Measurements from ENCODE around the gene MYCN. TPM values are rescaled to one million over a fixed set of nuclear protein-coding genes. Genes with fewer than 3 reads are reported as not detected.

MYCN gene
- total RNA-seq, 1 experiment from 2014 or later: 8.7 TPM

DNA sequence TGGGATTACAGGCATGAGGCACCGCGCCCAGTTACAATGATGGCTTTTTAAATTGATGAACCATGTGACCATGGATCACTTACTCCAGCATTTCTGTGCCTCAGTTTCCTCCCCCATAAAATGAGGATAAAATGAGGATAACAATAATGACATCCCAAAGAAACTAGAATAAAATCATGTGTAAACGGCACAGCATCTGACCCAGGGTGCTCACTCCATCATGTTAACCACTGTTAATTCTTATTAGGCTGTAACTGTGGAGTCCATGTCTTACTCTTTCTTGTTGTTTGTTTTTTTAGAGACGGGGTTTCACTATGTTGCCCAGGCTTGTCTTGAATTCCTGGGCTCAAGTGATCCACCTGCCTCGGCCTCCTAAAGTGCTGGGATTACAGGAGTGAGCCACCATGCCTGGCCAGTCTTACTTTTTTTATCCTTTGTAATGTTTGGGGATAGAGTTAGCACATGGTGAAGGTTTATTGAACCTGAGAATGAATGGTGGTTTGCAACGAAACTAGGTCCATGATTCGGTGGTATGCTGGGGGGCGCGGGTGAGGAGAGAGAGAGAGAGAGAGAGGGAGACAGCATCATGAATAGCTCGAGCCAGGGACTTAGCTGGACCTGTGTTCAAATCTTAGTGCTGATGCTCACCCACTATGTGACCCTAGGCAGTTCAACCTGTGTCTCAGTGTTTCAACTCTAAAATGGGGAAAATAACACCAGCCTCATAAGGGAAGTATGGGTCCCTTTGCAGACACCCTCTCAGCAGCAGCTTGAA lies 52.3 kb downstream of the MYCN start:
- H3K4me1 Mint-ChIP-seq (ENCODE audit: low read depth, unreplicated experiment): peaks cover 18% of the 10 kb centered on the region
- CTCF ChIA-PET: interaction anchor here (0.7 kb wide), 3 partner anchors 9 to 46 kb away, joined by 3 read pairs; no protein-coding TSS in a partner anchor
- intact Hi-C loops (cut with micrococcal nuclease; ENCODE audit: unreplicated experiment): no loop called here
- TF ChIP-seq, protein P1, sequence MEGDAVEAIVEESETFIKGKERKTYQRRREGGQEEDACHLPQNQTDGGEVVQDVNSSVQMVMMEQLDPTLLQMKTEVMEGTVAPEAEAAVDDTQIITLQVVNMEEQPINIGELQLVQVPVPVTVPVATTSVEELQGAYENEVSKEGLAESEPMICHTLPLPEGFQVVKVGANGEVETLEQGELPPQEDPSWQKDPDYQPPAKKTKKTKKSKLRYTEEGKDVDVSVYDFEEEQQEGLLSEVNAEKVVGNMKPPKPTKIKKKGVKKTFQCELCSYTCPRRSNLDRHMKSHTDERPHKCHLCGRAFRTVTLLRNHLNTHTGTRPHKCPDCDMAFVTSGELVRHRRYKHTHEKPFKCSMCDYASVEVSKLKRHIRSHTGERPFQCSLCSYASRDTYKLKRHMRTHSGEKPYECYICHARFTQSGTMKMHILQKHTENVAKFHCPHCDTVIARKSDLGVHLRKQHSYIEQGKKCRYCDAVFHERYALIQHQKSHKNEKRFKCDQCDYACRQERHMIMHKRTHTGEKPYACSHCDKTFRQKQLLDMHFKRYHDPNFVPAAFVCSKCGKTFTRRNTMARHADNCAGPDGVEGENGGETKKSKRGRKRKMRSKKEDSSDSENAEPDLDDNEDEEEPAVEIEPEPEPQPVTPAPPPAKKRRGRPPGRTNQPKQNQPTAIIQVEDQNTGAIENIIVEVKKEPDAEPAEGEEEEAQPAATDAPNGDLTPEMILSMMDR (IDR thresholded peaks at IDR 0.05; ENCODE audit: unreplicated experiment): no peak
- no peak overlapping the region for H3K27ac Mint-ChIP-seq (ENCODE audit: unreplicated experiment)
- no peaks in the 10 kb centered on the region for H3K36me3 Mint-ChIP-seq (ENCODE audit: insufficient read depth, unreplicated experiment)
- no peak for DNase-seq
- no TSS peak for BruUV-seq (replicated peaks)
- no peak overlapping the region for H3K4me3 Mint-ChIP-seq (ENCODE audit: low read depth, unreplicated experiment)
- H3K9me3 Mint-ChIP-seq (ENCODE audit: low read depth, unreplicated experiment): peaks cover 5% of the 10 kb centered on the region
- no peaks in the 10 kb centered on the region for H3K27me3 Mint-ChIP-seq (ENCODE audit: unreplicated experiment)

DNA sequence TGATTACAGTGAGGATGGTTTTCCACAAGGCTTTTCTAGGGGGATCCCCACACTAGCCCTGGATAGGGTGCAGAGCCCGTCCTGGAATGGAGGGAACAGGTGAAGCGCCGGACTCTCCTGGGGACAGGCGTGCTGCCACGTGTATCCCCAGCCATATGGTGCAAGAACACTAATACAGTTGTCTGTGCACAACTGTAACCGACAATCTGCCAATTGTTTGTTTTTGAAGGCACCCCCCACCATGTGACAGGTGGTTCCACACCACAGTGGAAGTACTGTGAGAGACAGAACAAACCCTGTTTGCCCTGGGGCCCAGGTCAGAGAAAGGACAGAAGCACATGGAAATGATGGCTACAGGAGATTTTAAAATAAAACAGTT lies 52.9 kb downstream of the MYCN start:
- Mint-ChIP-seq H3K4me1 (ENCODE audit: low read depth, unreplicated experiment) (peaks cover 18% of the 10 kb centered on the region), H3K4me3 (ENCODE audit: low read depth, unreplicated experiment) (no peak overlapping the region), H3K27me3 (ENCODE audit: unreplicated experiment) (no peaks in the 10 kb centered on the region), H3K36me3 (ENCODE audit: insufficient read depth, unreplicated experiment) (no peaks in the 10 kb centered on the region), H3K27ac (ENCODE audit: unreplicated experiment) (no peak overlapping the region), H3K9me3 (ENCODE audit: low read depth, unreplicated experiment) (peaks cover 5% of the 10 kb centered on the region)
- TF ChIP-seq, protein P1 (IDR thresholded peaks at IDR 0.05; ENCODE audit: unreplicated experiment): no peak
- intact Hi-C loops (cut with micrococcal nuclease; ENCODE audit: unreplicated experiment): no loop called here
- no peak for DNase-seq
- BruUV-seq (replicated peaks): no TSS peak
- CTCF ChIA-PET: no interaction called here

DNA sequence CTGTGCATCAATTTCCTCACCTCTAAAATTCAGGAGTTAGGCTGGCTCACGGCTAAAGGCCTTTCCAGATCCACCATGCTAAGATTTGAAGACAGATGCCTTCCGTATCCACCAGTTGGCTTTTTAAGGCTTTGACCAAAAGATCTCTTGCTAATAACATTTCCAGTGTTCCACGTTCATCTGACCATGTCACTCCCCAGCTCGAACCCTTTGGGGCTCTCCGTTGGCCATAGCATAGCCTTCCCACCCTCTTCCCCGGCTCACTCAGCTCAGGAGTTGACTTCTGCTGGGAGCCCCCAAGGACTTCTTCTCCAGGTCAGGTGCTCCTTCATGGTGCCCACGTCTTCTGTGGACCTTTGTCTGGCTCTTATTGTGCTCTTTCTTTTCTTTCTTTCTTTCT lies 53.3 kb downstream of the MYCN start:
- no peaks in the 10 kb centered on the region for H3K36me3 Mint-ChIP-seq (ENCODE audit: insufficient read depth, unreplicated experiment)
- BruUV-seq (replicated peaks): no TSS peak
- CTCF ChIA-PET: no interaction called here
- intact Hi-C loops (cut with micrococcal nuclease; ENCODE audit: unreplicated experiment): no loop called here
- no peak overlapping the region for H3K27ac Mint-ChIP-seq (ENCODE audit: unreplicated experiment)
- peaks cover 5% of the 10 kb centered on the region for H3K9me3 Mint-ChIP-seq (ENCODE audit: low read depth, unreplicated experiment)
- H3K27me3 Mint-ChIP-seq (ENCODE audit: unreplicated experiment): no peaks in the 10 kb centered on the region
- peaks cover 18% of the 10 kb centered on the region for H3K4me1 Mint-ChIP-seq (ENCODE audit: low read depth, unreplicated experiment)
- DNase-seq: no peak
- no peak overlapping the region for H3K4me3 Mint-ChIP-seq (ENCODE audit: low read depth, unreplicated experiment)
- TF ChIP-seq, protein P1 (IDR thresholded peaks at IDR 0.05; ENCODE audit: unreplicated experiment): no peak

DNA sequence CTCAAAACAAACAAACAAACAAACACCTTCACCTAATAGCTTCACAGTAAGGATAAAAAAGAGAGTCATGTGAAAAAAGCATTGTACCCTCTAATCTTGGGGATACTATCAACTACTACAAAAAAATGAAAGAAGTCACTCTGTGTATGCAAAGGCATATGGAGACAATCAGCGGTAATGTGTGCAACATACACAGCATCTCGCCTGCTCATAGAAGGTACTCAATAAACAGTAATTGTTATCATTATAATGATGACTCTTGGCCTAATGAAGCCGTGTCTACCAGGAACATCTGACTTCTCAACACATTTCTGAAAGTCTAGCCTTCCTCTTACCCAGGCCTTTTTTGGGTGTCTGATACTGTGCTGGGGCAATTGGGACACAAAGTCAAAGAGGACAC lies 55.3 kb downstream of the MYCN start:
- Mint-ChIP-seq H3K4me3 (ENCODE audit: low read depth, unreplicated experiment) (no peak overlapping the region), H3K27ac (ENCODE audit: unreplicated experiment) (no peak overlapping the region), H3K36me3 (ENCODE audit: insufficient read depth, unreplicated experiment) (no peaks in the 10 kb centered on the region), H3K27me3 (ENCODE audit: unreplicated experiment) (no peaks in the 10 kb centered on the region), H3K9me3 (ENCODE audit: low read depth, unreplicated experiment) (peaks cover 5% of the 10 kb centered on the region), H3K4me1 (ENCODE audit: low read depth, unreplicated experiment) (no peaks in the 10 kb centered on the region)
- CTCF ChIA-PET: no interaction called here
- intact Hi-C loops (cut with micrococcal nuclease; ENCODE audit: unreplicated experiment): no loop called here
- TF ChIP-seq, protein P1 (IDR thresholded peaks at IDR 0.05; ENCODE audit: unreplicated experiment): no peak
- no peak for DNase-seq
- no TSS peak for BruUV-seq (replicated peaks)
